Middle frontal gyrus (tissue), 1 donor: Measurements from ENCODE around the gene HYAL4.
A peak's percentile ranks its signal among the peaks of the same experiment; 100 is the strongest.
"Not testable (repeated sequence)": the region's sequence is repeated elsewhere in the genome, so short reads cannot be mapped to it uniquely, and the experiment has no call there.

ENCODE experiments used
- DNase-seq: peaks from one replicate; pipeline ENCODE4 v3.0.0-alpha.2; 2015; ENCODE audit warnings: low spot score; ENCODE audit errors: extremely low spot score

HYAL4 gene

GRCh38 chr7:123844712-123845219 lies at the start of gene HYAL4:
Gene HYAL4 (plus strand): TSS chr7:123845169. CDS start chr7:123868274, 23,105 bp downstream.
- DNase-seq = no peak

DNA sequence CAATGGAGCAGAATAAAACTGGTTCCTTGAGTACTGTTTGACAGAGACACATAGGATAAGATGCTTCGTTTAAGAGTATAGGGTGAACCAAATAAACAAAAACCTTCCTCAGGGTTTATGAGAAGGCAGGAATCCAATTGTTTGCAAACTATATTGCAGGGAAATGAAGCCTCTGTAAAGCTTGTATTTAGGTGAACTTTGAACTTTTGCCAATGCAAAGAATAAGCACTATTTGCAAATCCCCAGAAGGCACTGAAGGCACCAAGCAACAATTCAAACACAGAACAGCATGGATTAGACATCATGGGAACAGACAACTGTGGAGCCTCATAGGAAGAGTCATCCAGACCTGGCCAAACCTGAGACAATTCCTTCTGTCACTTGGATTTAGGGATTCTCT lies 49.1 kb upstream of the HYAL4 start:
- no peak for DNase-seq

GRCh38 chr7:123796568-123796967 lies 48.4 kb upstream of the HYAL4 start:
- no peak for DNase-seq

DNA sequence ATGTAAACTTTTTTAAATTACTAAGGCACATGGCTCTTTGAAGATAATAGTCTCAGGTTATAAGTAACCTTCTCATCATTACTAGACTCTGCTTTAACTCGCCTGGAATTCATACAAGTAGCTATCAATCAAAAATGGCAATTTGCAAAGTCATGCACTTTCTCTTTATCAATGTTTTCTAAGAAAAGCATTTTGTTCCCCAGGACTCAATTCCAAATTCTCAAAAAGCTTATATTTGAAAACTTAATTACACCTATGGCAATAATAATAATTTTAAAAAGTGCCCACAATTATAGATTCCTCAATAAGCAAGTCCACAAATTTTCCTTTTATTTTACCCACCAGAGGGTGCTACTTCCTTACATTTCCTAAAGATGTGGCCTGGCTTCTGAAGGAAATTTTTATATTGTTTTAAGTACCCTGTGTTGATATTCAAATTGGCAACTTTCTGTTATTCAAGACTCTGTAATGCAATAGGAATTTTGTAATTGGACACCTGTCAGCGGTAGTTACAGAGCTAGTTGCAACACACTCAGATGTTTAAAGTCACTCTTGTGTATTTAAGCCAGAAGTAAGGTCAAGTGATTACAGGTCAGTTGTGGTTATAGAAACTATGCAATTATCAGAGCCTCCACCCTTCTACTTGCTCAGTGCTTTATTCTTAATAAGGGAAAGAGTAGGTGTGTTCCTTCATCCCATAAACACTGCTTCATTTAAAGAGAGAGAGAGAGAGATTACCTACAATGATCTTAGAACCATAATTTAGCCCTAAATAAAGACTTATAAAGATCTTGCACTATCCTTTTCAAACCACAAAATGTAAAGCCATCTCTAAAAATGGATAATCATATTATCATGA lies 47.1 kb upstream of the HYAL4 start:
- peak; percentile 56 for DNase-seq

GRCh38 chr7:123798532-123799188 lies 46.3 kb upstream of the HYAL4 start:
- no peak for DNase-seq

DNA sequence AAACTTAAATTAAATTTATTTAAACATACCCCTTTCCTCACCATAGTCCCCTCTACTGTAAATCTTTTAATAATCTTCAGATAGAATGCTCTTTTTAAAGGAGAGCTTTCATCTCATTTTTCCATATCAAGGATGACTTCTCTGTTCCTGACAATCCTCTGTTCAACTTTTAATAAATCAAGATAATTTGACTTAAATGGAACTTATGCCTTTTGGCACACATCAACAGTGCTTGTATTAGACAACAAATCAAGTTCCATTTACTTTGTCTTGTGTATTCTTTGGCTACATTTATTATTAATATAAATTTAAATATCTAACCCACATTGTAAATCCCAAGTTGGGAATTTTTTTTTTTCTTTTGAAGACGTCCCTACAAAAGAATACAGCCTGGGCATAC lies 42.7 kb upstream of the HYAL4 start:
- no peak for DNase-seq

DNA sequence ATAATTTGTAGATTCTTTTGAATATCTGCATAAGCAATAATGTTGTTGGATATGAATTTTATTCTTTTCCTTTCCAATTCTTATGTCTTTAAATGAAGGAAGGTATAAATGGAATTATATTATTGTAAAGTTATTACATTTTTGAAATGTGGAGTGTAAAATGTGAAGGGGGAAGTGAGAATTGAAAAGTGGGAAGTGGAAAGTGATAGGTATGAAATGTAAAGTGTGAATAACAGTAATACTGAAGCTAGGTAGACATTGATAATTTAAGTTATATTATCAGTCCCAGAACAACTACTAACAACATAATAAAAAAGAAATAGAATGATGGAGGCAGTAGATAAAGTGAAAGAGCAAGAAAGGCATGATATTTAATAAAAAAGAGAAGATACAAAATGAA lies 39.7 kb upstream of the HYAL4 start:
- DNase-seq = no peak

GRCh38 chr7:123809471-123809870 lies 35.5 kb upstream of the HYAL4 start:
- DNase-seq = no peak

DNA sequence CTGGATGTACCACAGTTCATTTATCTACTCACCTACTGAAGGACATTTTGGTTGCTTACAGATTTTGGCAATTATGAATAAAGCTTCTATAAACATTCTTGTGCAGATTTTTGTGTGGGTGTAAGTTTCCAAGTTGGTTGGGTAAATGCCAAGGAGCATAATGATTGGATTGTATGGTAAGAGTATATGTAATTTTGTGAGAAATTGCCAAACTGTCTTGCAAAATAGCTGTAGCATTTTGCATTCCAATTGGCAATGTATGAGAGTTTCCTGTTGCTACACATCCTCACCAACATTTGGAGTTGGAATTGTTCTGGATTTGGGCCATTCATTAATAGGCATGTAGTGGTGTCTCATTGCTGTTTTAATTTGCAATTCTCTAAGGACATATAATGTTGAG lies 33.9 kb upstream of the HYAL4 start:
- no peak for DNase-seq

DNA sequence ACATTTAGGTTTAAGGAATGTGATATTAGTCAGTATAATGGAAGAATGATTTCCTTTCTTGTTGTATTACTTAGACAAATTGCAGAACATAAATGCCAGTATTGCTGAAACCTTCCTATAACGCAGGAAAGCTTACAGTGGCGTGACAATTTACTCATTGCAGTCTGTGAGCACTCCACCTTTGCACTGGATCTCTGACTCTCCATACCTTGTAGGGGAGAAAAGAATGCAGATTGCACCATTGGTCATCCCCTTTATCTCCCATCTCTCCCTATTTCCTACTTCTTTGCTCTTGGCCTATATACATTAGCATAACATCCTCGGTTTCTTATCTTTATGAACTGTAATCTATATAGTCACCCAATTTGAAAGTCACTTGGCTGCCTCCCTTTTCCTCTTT lies 28.1 kb upstream of the HYAL4 start:
- no peak for DNase-seq

GRCh38 chr7:123819001-123819400 lies 26.0 kb upstream of the HYAL4 start:
- no peak for DNase-seq

DNA sequence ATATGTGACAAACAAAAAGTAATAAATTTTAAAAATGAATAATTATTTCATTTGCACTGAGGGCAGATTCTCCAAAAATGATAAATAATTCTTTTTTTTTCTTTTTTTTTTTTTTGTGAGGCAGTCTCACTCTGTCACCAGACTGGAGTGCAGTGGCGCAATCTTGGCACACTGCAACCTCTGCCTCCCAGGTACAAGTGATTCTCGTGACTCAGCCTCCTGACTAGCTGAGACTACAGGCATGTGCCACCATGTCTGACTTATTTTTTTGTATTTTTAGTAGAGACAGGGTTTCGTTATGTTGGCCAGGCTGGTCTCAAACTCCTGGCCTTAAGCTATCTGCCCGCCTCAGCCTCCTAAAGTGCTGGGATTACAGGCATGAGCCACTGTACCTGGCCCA lies 25.2 kb upstream of the HYAL4 start:
- not testable (repeated sequence) for DNase-seq

GRCh38 chr7:123820864-123821263 lies 24.1 kb upstream of the HYAL4 start:
- DNase-seq = no peak

GRCh38 chr7:123821320-123821719 lies 23.6 kb upstream of the HYAL4 start:
- DNase-seq = no peak

DNA sequence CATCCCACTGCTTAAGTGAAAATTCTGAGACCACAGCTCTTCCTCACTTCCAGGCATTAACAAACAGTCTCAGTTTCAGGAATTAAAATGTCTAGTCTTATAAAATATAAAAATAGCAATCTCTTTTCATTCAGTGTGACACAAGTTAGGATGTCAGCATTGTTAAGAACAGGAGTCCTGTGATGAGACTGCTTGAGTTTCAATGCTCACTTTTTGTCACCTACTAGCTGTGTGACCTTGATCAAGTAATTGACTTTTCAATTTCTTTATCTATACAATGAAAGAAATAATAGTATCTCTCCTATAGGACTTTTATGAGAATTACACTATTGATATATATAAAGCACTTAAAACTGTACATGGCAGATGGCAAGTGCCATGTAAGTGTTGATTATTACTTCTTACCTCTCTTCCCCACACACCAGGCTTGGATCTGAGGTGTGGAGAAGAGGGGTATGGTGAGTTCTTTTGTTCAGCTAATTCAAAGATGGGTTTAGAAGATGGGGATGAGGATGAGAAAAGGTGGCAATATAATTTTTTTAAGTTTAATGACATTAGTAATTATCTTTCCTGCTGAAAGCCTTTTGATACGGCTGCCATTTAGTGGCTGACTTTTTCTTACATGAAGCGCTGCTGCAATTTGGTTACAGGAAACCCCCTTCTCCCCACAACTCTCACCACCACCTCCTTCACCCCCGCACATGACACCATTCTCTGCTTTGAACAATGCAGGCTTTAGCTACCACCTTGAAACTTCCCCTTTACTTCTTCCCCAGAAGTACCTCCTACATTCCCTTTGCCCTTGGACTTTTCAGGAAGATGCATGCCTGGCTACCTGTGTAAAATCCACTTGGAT lies 20.8 kb upstream of the HYAL4 start:
- DNase-seq = no peak

GRCh38 chr7:123824754-123825067 lies 20.3 kb upstream of the HYAL4 start:
- no peak for DNase-seq

- DNase-seq = no peak
These were observed 16.2 kb upstream of the HYAL4 start for GRCh38 chr7:123828805-123829204.

DNA sequence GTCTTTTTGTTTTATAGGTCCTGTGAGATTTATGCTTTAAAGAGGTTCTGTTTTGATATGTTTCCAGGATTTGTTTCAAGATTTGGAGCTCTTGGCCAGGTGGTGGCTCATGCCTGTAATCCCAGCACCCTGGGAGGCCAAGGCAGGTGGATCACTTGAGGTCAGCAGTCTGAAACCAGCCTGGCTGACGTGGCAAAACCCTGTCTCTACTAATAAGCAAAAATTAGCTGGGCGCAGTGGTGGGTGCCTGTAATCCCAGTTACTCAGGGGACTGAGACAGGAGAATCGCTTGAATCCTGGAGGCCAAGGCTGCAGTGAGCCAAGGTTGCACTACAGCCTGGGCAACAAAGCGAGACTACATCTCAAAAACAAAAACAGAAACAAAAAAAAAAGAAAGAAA lies 8.3 kb upstream of the HYAL4 start:
- DNase-seq = no peak

DNA sequence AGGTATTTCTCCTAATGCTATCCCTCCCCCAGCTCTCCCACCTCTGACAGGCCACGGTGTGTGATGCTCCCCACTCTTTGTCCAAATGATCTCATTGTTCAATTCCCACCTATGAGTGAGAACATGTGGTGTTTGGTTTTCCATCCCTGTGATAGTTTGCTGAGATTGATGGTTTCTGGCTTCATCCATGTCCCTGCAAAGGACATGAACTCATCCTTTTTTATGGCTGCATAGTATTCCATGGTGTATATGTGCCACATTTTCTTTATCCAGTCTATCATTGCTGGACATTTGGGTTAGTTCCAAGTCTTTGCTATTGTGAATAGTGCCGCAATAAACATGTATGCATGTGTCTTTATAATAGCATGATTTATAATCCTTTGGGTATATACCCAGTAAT lies 5.9 kb upstream of the HYAL4 start:
- DNase-seq = not testable (repeated sequence)

DNA sequence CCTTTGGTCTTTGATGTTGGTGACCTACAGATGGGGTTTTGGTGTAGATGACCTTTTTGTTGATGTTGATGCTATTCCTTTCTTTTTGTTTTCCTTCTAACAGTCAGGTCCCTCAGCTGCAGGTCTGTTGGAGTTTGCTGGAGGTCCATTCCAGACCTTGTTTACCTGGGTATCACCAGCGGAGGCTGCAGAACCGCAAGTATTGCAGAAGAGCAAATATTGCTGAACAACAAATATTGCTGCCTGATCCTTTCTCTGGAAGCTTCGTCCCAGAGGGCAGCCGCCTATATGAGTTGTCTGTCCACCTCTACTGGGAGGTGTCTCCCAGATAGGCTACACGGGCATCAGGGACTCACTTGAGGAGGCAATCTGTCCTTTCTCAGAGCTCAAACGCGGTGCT lies 827 bp upstream of the HYAL4 start:
- DNase-seq = not testable (repeated sequence)

- no peak for DNase-seq
These were observed 851 bp downstream of the HYAL4 start for GRCh38 chr7:123845823-123846216.
